ENCODE data around the gene USP53.

The USP53 gene

DNA sequence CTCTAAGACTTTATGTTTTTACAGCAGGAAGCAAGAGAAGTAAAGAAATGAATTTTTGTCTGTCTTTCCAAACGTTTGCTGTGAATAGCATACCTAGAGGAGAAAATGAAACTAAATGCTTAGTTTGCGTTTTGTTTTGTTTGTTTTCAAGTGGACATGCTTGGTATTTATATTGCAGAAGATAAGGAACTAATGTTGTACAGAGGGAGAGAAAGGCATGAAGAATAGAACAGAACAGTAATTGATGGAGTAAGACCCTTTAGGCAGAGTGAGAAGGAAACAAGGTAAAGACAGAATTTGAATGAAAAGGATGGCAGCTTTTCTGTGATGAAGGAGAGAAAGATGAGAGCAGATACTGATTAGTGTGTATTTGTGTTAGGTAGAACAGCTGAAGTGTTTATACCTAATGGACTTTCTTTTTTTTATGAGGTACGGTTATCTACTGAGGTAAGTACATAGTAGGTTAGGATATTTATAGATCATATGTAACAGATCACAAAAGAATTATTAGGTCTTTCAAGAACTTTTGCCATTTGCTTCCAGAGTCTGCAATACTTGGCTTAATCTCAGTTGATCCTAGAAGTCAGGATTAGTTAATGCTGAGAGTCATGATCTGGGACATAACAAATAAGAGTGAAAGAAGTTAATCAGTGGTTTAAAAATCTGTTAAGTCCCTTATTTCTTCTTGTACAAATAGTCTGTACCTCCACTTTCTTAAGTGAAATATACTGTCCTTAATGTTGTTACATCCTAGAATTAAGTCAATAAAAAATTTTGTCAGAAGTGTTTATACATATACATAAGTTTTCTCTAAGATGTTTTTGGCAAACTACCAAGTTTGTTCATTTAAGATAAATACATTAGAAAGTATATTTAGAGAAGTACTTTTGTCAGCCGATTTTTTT, 72.6 kb downstream of the USP53 start:
- TF ChIP-seq, protein P1, sequence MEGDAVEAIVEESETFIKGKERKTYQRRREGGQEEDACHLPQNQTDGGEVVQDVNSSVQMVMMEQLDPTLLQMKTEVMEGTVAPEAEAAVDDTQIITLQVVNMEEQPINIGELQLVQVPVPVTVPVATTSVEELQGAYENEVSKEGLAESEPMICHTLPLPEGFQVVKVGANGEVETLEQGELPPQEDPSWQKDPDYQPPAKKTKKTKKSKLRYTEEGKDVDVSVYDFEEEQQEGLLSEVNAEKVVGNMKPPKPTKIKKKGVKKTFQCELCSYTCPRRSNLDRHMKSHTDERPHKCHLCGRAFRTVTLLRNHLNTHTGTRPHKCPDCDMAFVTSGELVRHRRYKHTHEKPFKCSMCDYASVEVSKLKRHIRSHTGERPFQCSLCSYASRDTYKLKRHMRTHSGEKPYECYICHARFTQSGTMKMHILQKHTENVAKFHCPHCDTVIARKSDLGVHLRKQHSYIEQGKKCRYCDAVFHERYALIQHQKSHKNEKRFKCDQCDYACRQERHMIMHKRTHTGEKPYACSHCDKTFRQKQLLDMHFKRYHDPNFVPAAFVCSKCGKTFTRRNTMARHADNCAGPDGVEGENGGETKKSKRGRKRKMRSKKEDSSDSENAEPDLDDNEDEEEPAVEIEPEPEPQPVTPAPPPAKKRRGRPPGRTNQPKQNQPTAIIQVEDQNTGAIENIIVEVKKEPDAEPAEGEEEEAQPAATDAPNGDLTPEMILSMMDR (conservative IDR thresholded peaks at IDR 0.05; ENCODE audit: low read depth, low read length) = no peak
- H3K4me3 ChIP-seq (ENCODE audit: low read length) = no peak overlapping the region
- DNase-seq (ENCODE audit: low read depth) = no peak

DNA sequence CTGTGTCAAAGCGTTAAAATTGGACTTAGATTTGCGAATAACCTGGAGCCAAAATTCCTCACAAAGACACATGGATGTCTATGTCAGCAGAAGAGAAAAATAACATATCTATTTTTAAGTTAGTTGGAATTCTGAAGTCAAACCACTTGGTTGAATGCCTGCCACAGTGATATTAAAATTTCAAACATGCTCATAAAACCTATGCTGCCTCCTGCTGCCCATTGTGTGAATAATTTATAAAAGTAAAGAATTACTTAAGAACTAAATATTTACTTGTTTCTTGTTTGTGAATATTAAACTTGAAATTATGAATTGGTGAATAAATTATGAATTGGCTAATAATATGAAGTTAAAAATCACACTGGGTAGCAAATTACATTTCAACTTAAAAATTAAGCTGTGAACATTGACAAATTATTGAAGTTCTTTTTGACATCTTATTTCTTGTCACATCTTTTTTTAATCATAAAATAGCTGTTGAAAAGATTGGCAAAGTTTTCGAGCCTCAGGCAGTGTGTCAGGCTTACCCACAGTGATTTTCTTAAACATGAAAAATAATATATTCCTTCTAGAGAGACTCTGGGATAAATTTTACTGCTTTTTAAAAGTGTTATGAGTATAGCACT, 74.0 kb downstream of the USP53 start:
- no peak overlapping the region for H3K4me3 ChIP-seq (ENCODE audit: low read length)
- TF ChIP-seq, protein P1 (conservative IDR thresholded peaks at IDR 0.05; ENCODE audit: low read depth, low read length) = peak; percentile 52
- peak; percentile 22 for DNase-seq (ENCODE audit: low read depth)

DNA sequence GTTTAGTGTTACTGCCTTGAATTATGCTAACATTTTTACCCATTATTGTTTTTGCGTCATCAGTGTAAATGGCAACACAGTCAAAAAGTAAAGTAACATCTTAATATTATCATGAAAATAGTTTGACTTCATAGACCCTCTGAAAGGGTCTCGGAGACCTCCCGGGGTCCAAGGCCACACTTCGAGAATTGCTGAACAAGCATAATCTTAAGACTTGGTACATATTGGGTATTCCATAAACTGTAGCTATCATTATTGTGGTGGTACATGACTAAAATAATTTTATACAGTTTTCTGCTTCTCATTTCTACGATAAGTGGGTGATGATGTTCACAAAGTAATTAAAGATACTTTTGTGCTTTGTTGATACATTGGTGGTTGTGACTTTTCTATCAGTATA, 76.8 kb downstream of the USP53 start:
- H3K4me3 ChIP-seq (ENCODE audit: low read length) = no peak overlapping the region
- TF ChIP-seq, protein P1 (conservative IDR thresholded peaks at IDR 0.05; ENCODE audit: low read depth, low read length) = no peak
- DNase-seq (ENCODE audit: low read depth) = no peak

DNA sequence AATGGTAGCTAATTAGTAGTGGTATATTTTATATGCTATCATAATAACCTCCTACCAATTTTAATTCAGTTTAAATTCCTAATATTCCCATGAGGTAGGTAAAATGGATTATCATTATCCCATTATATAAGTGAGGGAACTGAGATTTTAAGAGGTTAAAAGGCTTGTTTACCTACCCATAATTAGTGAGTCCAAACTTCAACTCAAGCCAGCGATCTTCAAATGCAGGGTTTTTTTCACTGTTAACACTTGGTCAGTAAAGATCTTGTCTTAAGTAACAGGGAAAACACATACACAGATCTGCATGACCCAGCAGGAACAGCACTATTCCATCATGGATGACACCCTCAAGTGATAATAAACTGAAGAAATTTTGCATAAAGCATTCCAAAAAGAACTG, 78.1 kb downstream of the USP53 start:
- DNase-seq (ENCODE audit: low read depth) = no peak
- H3K4me3 ChIP-seq (ENCODE audit: low read length) = no peak overlapping the region
- TF ChIP-seq, protein P1 (conservative IDR thresholded peaks at IDR 0.05; ENCODE audit: low read depth, low read length) = no peak

DNA sequence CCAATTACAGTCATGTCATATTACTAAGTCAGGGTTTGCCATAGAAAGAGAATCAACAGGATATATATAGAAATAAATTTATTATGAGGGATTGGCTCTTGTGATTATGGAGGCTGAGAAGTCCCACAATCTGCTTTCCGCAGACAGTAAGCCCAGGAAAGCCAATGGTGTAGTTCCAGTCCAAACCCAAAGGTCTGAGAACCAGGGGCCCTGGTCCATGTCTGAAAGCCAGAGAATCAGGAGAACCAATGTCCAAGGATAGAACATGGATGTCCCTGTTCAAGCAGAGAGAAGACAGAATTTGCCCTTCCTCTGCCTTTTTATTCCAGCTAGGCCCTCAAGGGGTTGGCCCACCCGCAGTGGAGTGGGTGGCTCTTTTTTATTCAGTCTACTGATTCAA, 83.8 kb downstream of the USP53 start:
- H3K4me3 ChIP-seq (ENCODE audit: low read length) = no peak overlapping the region
- TF ChIP-seq, protein P1 (conservative IDR thresholded peaks at IDR 0.05; ENCODE audit: low read depth, low read length) = no peak
- no peak for DNase-seq (ENCODE audit: low read depth)

DNA sequence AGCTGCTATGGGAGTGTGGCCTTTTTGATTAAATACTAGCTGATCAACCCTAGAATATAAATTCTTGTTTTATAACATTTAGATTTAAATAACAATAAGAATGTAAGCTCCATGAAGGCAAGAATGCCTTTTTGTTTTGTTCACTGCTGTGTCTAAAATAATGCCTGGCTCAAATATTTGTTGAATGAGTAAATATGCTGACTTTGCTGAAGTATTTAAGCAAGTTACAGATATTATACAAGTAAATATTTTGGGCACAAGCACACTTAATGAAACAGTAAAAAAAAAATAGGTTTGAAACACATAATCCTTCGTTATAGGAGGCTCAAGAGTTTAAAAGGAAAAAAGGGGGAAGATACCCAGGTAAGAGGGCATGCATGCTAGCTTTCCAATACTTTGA, 85.3 kb downstream of the USP53 start:
- TF ChIP-seq, protein P1 (conservative IDR thresholded peaks at IDR 0.05; ENCODE audit: low read depth, low read length) = no peak
- DNase-seq (ENCODE audit: low read depth) = no peak
- no peak overlapping the region for H3K4me3 ChIP-seq (ENCODE audit: low read length)
